Measurements from ENCODE around the gene PDCD10.

The PDCD10 gene

GRCh38 chr3:167734498-167735232, at the start of gene PDCD10:
Gene PDCD10, minus strand, starts transcription at chr3:167734892. Its CDS starts 14,735 bp downstream, at chr3:167720157.
- DNase-seq (ENCODE audit: low read depth) = peak; percentile 82

- no peak for DNase-seq (ENCODE audit: low read depth)
Measured at GRCh38 chr3:167783781-167784180, 49.1 kb upstream of the PDCD10 start.

- DNase-seq (ENCODE audit: low read depth) = no peak
Measured at GRCh38 chr3:167780214-167780883, 45.7 kb upstream of the PDCD10 start.

GRCh38 chr3:167777356-167777755, 42.7 kb upstream of the PDCD10 start:
- DNase-seq (ENCODE audit: low read depth) = no peak

- DNase-seq (ENCODE audit: low read depth) = no peak
Measured at GRCh38 chr3:167776066-167776685, 41.5 kb upstream of the PDCD10 start.

- DNase-seq (ENCODE audit: low read depth) = no peak
Measured at GRCh38 chr3:167773584-167773983, 38.9 kb upstream of the PDCD10 start.

GRCh38 chr3:167772992-167773391, 38.3 kb upstream of the PDCD10 start:
- no peak for DNase-seq (ENCODE audit: low read depth)

GRCh38 chr3:167762296-167762695, 27.6 kb upstream of the PDCD10 start:
- no peak for DNase-seq (ENCODE audit: low read depth)

GRCh38 chr3:167761302-167761701, 26.6 kb upstream of the PDCD10 start:
- no peak for DNase-seq (ENCODE audit: low read depth)

GRCh38 chr3:167754049-167754448, 19.4 kb upstream of the PDCD10 start:
- DNase-seq (ENCODE audit: low read depth) = no peak

GRCh38 chr3:167750272-167750971, 15.7 kb upstream of the PDCD10 start:
- no peak for DNase-seq (ENCODE audit: low read depth)

GRCh38 chr3:167749728-167750127, 15.0 kb upstream of the PDCD10 start:
- no peak for DNase-seq (ENCODE audit: low read depth)

- DNase-seq (ENCODE audit: low read depth) = no peak
Measured at GRCh38 chr3:167749209-167749608, 14.5 kb upstream of the PDCD10 start.

GRCh38 chr3:167743799-167744198, 9.1 kb upstream of the PDCD10 start:
- DNase-seq (ENCODE audit: low read depth) = no peak

- DNase-seq (ENCODE audit: low read depth) = no peak
Measured at GRCh38 chr3:167742338-167742737, 7.6 kb upstream of the PDCD10 start.

- no peak for DNase-seq (ENCODE audit: low read depth)
Measured at GRCh38 chr3:167740961-167741587, 6.4 kb upstream of the PDCD10 start.

- DNase-seq (ENCODE audit: low read depth) = no peak
Measured at GRCh38 chr3:167739190-167739810, 4.6 kb upstream of the PDCD10 start.

GRCh38 chr3:167738037-167738436, 3.3 kb upstream of the PDCD10 start:
- no peak for DNase-seq (ENCODE audit: low read depth)

GRCh38 chr3:167736997-167737396, 2.3 kb upstream of the PDCD10 start:
- no peak for DNase-seq (ENCODE audit: low read depth)

GRCh38 chr3:167736264-167736787, 1.6 kb upstream of the PDCD10 start:
- no peak for DNase-seq (ENCODE audit: low read depth)
